OCI-LY3 (cell line): ENCODE measurements around the gene ACTL6B.
A peak's percentile ranks its signal among the peaks of the same experiment; 100 is the strongest.
"Not testable (repeated sequence)": the region's sequence is repeated elsewhere in the genome, so short reads cannot be mapped to it uniquely, and the experiment has no call there.

ENCODE experiments used
- H2AFZ ChIP-seq: fragments of 200-600, 300-600 bp; shearing (Covaris generic); 2 replicates; pipeline ENCODE4 v1.6.0; 2014; ENCODE audit warnings: antibody characterized with exemption, low read depth, low read length
- H3K27ac ChIP-seq: fragments of 200-600, 300-600 bp; sonication (generic); 2 replicates; pipeline ENCODE4 v1.5.1; 2014; ENCODE audit warnings: mild to moderate bottlenecking, low read length, moderate library complexity, mixed read lengths
- H3K27me3 ChIP-seq: fragments of 200-600, 300-600 bp; sonication (generic); 2 replicates; pipeline ENCODE4 v1.6.1; 2014; ENCODE audit warnings: low read depth, low read length, mixed read lengths
- H3K36me3 ChIP-seq: fragments of 200-600, 300-600 bp; sonication (generic); replicated peaks from 2 replicates; pipeline ENCODE3; 2014; ENCODE audit warnings: low read depth, low read length, mixed read lengths
- H3K4me1 ChIP-seq: fragments of 300-600, 200-600 bp; sonication (generic); 2 replicates; pipeline ENCODE4 v1.6.1; 2014; ENCODE audit warnings: low read length, mixed read lengths
- H3K4me2 ChIP-seq: fragments of 200-600, 300-600 bp; sonication (generic); 2 replicates; pipeline ENCODE4 v1.6.1; 2014; ENCODE audit warnings: low read length, mixed read lengths
- H3K4me3 ChIP-seq: fragments of 300-600, 200-600 bp; sonication (generic); 2 replicates; pipeline ENCODE4 v1.5.1; 2014; ENCODE audit warnings: antibody characterized with exemption, mild to moderate bottlenecking, low read length, moderate library complexity
- H3K79me2 ChIP-seq: fragments of 300-600, 200-600 bp; shearing (Covaris generic); 2 replicates; pipeline ENCODE4 v1.6.1; 2014; ENCODE audit warnings: mild to moderate bottlenecking, low read length, mixed read lengths
- H3K9ac ChIP-seq: fragments of 300-600, 200-600 bp; shearing (Covaris generic); 2 replicates; pipeline ENCODE4 v1.6.0; 2014; ENCODE audit warnings: mild to moderate bottlenecking, low read length, moderate library complexity
- H3K9me3 ChIP-seq: fragments of 200-600, 300-600 bp; shearing (Covaris generic); 2 replicates; pipeline ENCODE4 v1.6.1; 2014; ENCODE audit warnings: low read length, mixed read lengths; ENCODE audit not compliant: insufficient read depth
- H4K20me1 ChIP-seq: fragments of 200-600, 300-600 bp; sonication (generic); 2 replicates; pipeline ENCODE4 v1.6.1; 2016; ENCODE audit warnings: low read length, mixed read lengths; ENCODE audit not compliant: insufficient read depth
- CTCF ChIP-seq: fragments of 200-600, 300-600 bp; sonication (generic); IDR thresholded peaks from 2 replicates; pipeline ENCODE4 v1.5.1; 2014; ENCODE audit warnings: antibody characterized with exemption, low read length, low read depth
- EZH2phosphoT487 ChIP-seq: fragments of 200-600 bp; shearing (Covaris generic); IDR thresholded peaks from 2 replicates; pipeline ENCODE4 v1.6.1; 2018; ENCODE audit warnings: antibody characterized with exemption, mixed run types, low read depth

The ACTL6B gene

DNA sequence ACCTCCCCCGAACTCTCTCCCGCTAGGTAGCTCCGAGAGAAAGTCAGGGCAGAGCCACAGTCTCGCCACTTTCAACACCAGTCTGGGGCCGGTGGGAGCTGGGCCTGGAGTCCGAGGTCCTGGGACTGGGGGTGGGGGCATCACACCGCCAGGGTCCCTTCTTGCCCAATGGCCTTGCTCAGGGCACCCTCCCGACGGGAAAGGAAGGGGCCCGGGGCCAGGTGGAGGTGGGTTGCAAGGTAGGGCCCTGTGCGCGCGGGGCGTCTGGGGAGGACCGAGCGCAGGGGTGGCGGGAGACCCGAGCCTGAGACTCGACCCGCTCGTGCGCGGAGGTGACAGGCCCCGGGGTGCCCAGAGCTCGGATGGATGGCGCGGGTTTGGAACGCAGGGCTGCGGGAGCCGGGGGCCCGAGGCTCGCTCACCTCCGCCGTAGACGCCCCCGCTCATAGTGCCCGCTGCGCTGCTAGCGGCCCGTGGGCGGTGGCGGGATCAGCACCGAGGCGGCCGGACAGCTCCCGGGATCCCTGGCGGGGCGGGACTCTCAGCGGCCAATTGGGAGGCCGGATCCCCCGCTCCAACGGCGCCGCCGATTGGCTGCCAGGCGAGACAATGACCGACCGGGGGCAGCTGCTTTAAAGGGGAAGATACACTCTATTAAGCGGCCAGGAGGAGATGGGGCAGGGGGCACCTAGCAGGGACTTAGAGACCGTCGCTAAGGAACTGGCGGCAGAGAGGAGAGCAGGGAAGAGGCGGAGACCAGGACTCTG, at the start of gene ACTL6B:
Gene ACTL6B (minus strand): TSS at position 541 of the 767 bp plus-strand sequence. CDS start 94 bp downstream, at position 447.
- H4K20me1 ChIP-seq: no peaks in the 10 kb centered on the region
- no peaks in the 10 kb centered on the region for H3K27me3 ChIP-seq
- no peaks in the 10 kb centered on the region for H3K79me2 ChIP-seq
- H3K36me3 ChIP-seq: no peaks in the 10 kb centered on the region
- H3K27ac ChIP-seq: no peak within 1 kb of the TSS
- H2AFZ ChIP-seq: no peak within 1 kb of the TSS
- no peak within 1 kb of the TSS for H3K9ac ChIP-seq
- no peak within 1 kb of the TSS for H3K4me2 ChIP-seq
- no peak within 1 kb of the TSS for H3K4me3 ChIP-seq
- no peaks in the 10 kb centered on the region for H3K4me1 ChIP-seq
- no peaks in the 10 kb centered on the region for H3K9me3 ChIP-seq
- TF ChIP-seq CTCF: no peak
- no peak for TF ChIP-seq EZH2phosphoT487

GRCh38 chr7:100705320-100705752, 49.1 kb upstream of the ACTL6B start:
- peak overlapping the region; percentile 85 for H3K27ac ChIP-seq
- H3K4me1 ChIP-seq: peaks cover 14% of the 10 kb centered on the region
- H3K9me3 ChIP-seq: no peaks in the 10 kb centered on the region
- peak overlapping the region; percentile 99 for H3K9ac ChIP-seq
- peak overlapping the region; percentile 36; the same call in 1 of the 2 replicates for H2AFZ ChIP-seq
- peaks cover 29% of the 10 kb centered on the region for H3K79me2 ChIP-seq
- peaks cover 8% of the 10 kb centered on the region for H3K36me3 ChIP-seq
- H3K4me2 ChIP-seq: peak overlapping the region; percentile 86
- TF ChIP-seq CTCF: peak; percentile 86
- no peak for TF ChIP-seq EZH2phosphoT487
- H3K27me3 ChIP-seq: peaks cover 4% of the 10 kb centered on the region
- H4K20me1 ChIP-seq: no peaks in the 10 kb centered on the region
- H3K4me3 ChIP-seq: peak overlapping the region; percentile 90

- not testable (repeated sequence) for H3K27ac ChIP-seq, H3K36me3 ChIP-seq, H3K4me2 ChIP-seq, H4K20me1 ChIP-seq, H3K27me3 ChIP-seq, H3K79me2 ChIP-seq, H3K9me3 ChIP-seq, H3K4me1 ChIP-seq, H2AFZ ChIP-seq, H3K9ac ChIP-seq, H3K4me3 ChIP-seq
Observed at GRCh38 chr7:100701089-100701488, 44.8 kb upstream of the ACTL6B start.

- H2AFZ ChIP-seq: no peak overlapping the region
- H3K4me1 ChIP-seq: peaks cover 17% of the 10 kb centered on the region
- H3K27ac ChIP-seq: no peak overlapping the region
- no peak overlapping the region for H3K9ac ChIP-seq
- peaks cover 16% of the 10 kb centered on the region for H3K27me3 ChIP-seq
- no peak for TF ChIP-seq EZH2phosphoT487
- TF ChIP-seq CTCF: no peak
- H4K20me1 ChIP-seq: no peaks in the 10 kb centered on the region
- H3K4me3 ChIP-seq: no peak overlapping the region
- no peaks in the 10 kb centered on the region for H3K79me2 ChIP-seq
- no peaks in the 10 kb centered on the region for H3K36me3 ChIP-seq
- H3K4me2 ChIP-seq: no peak overlapping the region
- H3K9me3 ChIP-seq: no peaks in the 10 kb centered on the region
Observed at GRCh38 chr7:100699018-100699417, 42.8 kb upstream of the ACTL6B start.
